Measurements from ENCODE around the gene C2CD4C. TPM values are rescaled to one million over a fixed set of nuclear protein-coding genes. Genes with fewer than 3 reads are reported as not detected.
"Not testable (repeated sequence)": the region's sequence is repeated elsewhere in the genome, so short reads cannot be mapped to it uniquely, and the experiment has no call there.

The C2CD4C gene
- polyA plus RNA-seq, 1 donor from 2014 or later = 21.4 TPM

DNA sequence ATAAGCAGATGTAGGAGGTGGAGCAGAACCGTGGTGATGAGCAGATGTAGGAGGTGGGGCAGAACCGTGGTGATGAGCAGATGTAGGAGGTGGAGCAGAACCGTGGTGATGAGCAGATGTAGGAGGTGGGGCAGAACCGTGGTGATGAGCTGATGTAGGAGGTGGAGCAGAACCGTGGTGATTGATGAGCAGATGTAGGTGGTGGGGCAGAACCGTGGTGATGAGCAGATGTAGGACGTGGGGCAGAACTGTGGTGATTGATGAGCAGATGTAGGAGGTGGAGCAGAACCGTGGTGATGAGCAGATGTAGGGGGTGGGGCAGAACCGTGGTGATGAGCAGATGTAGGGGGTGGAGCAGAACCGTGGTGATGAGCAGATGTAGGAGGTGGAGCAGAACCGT lies 27.0 kb downstream of the C2CD4C start:
- H3K9me2 ChIP-seq (ENCODE audit: insufficient read depth, low read length); H3K36me3 ChIP-seq (ENCODE audit: insufficient read depth, low read length); H3K9me3 ChIP-seq (ENCODE audit: low read length); H3K27ac ChIP-seq (ENCODE audit: low read length); H2AFZ ChIP-seq (ENCODE audit: low read depth, low read length); H3K4me3 ChIP-seq (ENCODE audit: low read length); H4K20me1 ChIP-seq (ENCODE audit: insufficient read depth); H3K4me2 ChIP-seq (ENCODE audit: low read length); H3F3A ChIP-seq (ENCODE audit: insufficient read depth, low read length, poor library complexity, severe bottlenecking); H3K27me3 ChIP-seq (ENCODE audit: insufficient read depth, low read depth, low read length); H3K79me2 ChIP-seq (replicated peaks; ENCODE audit: insufficient read depth, low read length); H3K9ac ChIP-seq (ENCODE audit: low read length): not testable (repeated sequence)

DNA sequence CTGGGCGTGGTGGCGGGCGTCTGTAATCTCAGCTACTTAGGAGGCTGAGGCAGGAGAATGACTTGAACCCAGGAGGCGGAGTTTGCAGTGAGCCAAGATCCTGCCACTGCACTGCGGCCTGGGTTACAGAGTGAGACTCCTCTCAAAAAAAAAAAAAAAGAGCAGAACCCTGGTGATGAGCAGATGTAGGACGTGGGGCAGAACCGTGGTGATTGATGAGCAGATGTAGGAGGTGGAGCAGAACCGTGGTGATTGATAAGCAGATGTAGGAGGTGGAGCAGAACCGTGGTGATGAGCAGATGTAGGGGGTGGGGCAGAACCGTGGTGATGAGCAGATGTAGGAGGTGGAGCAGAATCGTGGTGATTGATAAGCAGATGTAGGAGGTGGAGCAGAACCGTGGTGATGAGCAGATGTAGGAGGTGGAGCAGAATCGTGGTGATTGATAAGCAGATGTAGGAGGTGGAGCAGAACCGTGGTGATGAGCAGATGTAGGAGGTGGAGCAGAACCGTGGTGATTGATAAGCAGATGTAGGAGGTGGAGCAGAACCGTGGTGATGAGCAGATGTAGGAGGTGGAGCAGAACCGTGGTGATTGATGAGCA lies 28.2 kb downstream of the C2CD4C start:
- not testable (repeated sequence) for H3K9me3 ChIP-seq (ENCODE audit: low read length); H4K20me1 ChIP-seq (ENCODE audit: insufficient read depth); H3F3A ChIP-seq (ENCODE audit: insufficient read depth, low read length, poor library complexity, severe bottlenecking); H3K27ac ChIP-seq (ENCODE audit: low read length); H3K9me2 ChIP-seq (ENCODE audit: insufficient read depth, low read length); H3K4me3 ChIP-seq (ENCODE audit: low read length); H3K36me3 ChIP-seq (ENCODE audit: insufficient read depth, low read length); H3K79me2 ChIP-seq (replicated peaks; ENCODE audit: insufficient read depth, low read length); H2AFZ ChIP-seq (ENCODE audit: low read depth, low read length); H3K4me2 ChIP-seq (ENCODE audit: low read length); H3K9ac ChIP-seq (ENCODE audit: low read length); H3K27me3 ChIP-seq (ENCODE audit: insufficient read depth, low read depth, low read length)

DNA sequence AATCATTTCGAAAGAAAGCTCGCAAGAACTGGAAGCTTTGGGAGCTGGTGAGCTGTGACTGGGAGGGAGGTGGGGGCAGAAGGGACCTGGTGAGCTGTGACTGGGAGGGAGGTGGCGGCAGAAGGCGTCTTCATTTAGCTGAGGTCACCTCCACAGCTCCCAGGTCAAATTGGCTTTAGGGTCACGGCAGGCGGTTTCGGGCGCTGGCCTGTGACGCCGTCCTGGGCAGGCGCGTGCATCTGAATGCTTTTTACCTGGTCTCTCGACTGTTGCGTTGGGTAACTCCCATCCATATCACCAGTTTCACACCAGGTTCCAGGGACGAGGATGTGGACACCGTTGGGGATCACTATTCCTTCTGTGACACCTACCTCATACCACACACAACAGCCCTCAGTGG lies 29.2 kb downstream of the C2CD4C start:
- TF ChIP-seq, protein P1, sequence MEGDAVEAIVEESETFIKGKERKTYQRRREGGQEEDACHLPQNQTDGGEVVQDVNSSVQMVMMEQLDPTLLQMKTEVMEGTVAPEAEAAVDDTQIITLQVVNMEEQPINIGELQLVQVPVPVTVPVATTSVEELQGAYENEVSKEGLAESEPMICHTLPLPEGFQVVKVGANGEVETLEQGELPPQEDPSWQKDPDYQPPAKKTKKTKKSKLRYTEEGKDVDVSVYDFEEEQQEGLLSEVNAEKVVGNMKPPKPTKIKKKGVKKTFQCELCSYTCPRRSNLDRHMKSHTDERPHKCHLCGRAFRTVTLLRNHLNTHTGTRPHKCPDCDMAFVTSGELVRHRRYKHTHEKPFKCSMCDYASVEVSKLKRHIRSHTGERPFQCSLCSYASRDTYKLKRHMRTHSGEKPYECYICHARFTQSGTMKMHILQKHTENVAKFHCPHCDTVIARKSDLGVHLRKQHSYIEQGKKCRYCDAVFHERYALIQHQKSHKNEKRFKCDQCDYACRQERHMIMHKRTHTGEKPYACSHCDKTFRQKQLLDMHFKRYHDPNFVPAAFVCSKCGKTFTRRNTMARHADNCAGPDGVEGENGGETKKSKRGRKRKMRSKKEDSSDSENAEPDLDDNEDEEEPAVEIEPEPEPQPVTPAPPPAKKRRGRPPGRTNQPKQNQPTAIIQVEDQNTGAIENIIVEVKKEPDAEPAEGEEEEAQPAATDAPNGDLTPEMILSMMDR (IDR thresholded peaks at IDR 0.05; ENCODE audit: poor library complexity, severe bottlenecking) = no peak
- TF ChIP-seq TAF1 (IDR thresholded peaks at IDR 0.05; ENCODE audit: low read depth) (no peak), EP300 (conservative IDR thresholded peaks at IDR 0.05; ENCODE audit: poor library complexity, severe bottlenecking) (no peak), EZH2 (IDR thresholded peaks at IDR 0.05; ENCODE audit: borderline replicate concordance, insufficient read depth, low read length, poor library complexity, severe bottlenecking) (no peak), POLR2AphosphoS5 (IDR thresholded peaks at IDR 0.05) (no peak), SMC3 (conservative IDR thresholded peaks at IDR 0.05; ENCODE audit: poor library complexity) (no peak), MXI1 (conservative IDR thresholded peaks at IDR 0.05; ENCODE audit: poor library complexity, severe bottlenecking) (no peak), RAD21 (conservative IDR thresholded peaks at IDR 0.05) (no peak)
- TF ChIP-seq, protein P2, sequence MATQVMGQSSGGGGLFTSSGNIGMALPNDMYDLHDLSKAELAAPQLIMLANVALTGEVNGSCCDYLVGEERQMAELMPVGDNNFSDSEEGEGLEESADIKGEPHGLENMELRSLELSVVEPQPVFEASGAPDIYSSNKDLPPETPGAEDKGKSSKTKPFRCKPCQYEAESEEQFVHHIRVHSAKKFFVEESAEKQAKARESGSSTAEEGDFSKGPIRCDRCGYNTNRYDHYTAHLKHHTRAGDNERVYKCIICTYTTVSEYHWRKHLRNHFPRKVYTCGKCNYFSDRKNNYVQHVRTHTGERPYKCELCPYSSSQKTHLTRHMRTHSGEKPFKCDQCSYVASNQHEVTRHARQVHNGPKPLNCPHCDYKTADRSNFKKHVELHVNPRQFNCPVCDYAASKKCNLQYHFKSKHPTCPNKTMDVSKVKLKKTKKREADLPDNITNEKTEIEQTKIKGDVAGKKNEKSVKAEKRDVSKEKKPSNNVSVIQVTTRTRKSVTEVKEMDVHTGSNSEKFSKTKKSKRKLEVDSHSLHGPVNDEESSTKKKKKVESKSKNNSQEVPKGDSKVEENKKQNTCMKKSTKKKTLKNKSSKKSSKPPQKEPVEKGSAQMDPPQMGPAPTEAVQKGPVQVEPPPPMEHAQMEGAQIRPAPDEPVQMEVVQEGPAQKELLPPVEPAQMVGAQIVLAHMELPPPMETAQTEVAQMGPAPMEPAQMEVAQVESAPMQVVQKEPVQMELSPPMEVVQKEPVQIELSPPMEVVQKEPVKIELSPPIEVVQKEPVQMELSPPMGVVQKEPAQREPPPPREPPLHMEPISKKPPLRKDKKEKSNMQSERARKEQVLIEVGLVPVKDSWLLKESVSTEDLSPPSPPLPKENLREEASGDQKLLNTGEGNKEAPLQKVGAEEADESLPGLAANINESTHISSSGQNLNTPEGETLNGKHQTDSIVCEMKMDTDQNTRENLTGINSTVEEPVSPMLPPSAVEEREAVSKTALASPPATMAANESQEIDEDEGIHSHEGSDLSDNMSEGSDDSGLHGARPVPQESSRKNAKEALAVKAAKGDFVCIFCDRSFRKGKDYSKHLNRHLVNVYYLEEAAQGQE (IDR thresholded peaks at IDR 0.05; ENCODE audit: borderline replicate concordance) = no peak
- Histone ChIP-seq H3K27ac (ENCODE audit: low read length) (no peak overlapping the region), H2AFZ (ENCODE audit: low read depth, low read length) (no peak overlapping the region), H3K9ac (ENCODE audit: low read length) (no peak overlapping the region), H3K36me3 (ENCODE audit: insufficient read depth, low read length) (no peaks in the 10 kb centered on the region), H3K9me3 (ENCODE audit: low read length) (no peaks in the 10 kb centered on the region), H3K4me2 (ENCODE audit: low read length) (no peak overlapping the region), H3F3A (ENCODE audit: insufficient read depth, low read length, poor library complexity, severe bottlenecking) (no peaks in the 10 kb centered on the region), H3K79me2 (replicated peaks; ENCODE audit: insufficient read depth, low read length) (no peaks in the 10 kb centered on the region), H3K27me3 (ENCODE audit: insufficient read depth, low read depth, low read length) (no peaks in the 10 kb centered on the region), H4K20me1 (ENCODE audit: insufficient read depth) (no peaks in the 10 kb centered on the region), H3K9me2 (ENCODE audit: insufficient read depth, low read length) (no peaks in the 10 kb centered on the region), H3K4me3 (ENCODE audit: low read length) (no peak overlapping the region)

Measured in neural cell (in vitro differentiated cells).